ENCODE measurements around the gene C6orf132. TPM values are rescaled to one million over a fixed set of nuclear protein-coding genes. Genes with fewer than 3 reads are reported as not detected.

The C6orf132 gene
- total RNA-seq, 1 experiment from 2014 or later: 0.15 TPM

DNA sequence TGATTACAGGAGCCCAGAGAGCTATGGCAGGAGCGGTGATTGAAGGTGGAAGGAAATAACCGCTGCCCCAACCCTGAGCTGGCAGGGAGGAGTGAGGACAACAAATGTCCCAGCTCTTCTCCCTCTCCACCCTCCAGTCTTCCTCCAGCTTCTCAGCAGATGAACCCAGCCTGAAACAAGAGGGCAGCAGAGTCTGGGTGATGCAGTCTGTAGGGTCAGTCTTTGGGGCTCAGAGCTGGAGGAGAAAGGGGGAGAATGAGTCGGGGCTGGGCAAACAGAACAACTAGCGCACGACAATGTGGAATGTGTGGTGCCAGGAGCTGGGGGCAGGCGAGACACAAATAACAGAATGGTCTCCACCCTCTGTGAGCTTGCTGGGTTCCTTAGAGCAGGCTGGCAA, 26.2 kb upstream of the C6orf132 start:
- no peak overlapping the region for H3K27ac ChIP-seq (ENCODE audit: low read depth, low read length, poor library complexity, severe bottlenecking)
- intact Hi-C loops (cut with micrococcal nuclease; ENCODE audit: unreplicated experiment): loop anchor here (5.0 kb wide), 1 partner anchor 226 kb away; the partner anchor contains the start of gene CCND3
- BruUV-seq (replicated peaks): no TSS peak

GRCh38 chr6:42166444-42167141, 24.2 kb upstream of the C6orf132 start:
- DNase-seq (ENCODE audit: low spot score): peak; percentile 86
- Histone ChIP-seq H3K27me3 (replicated peaks; ENCODE audit: insufficient read depth, low read depth, low read length, poor library complexity) (no peaks in the 10 kb centered on the region), H3K9me3 (ENCODE audit: low read depth, low read length, poor library complexity, severe bottlenecking) (no peaks in the 10 kb centered on the region), H3K4me1 (ENCODE audit: insufficient read depth, low read length, poor library complexity, severe bottlenecking) (no peaks in the 10 kb centered on the region), H3K4me3 (ENCODE audit: low read depth, low read length, poor library complexity, severe bottlenecking) (no peak overlapping the region), H3K36me3 (ENCODE audit: insufficient read depth, low read length, poor library complexity, severe bottlenecking) (no peaks in the 10 kb centered on the region), H3K27ac (ENCODE audit: low read depth, low read length, poor library complexity, severe bottlenecking) (no peak overlapping the region)
- intact Hi-C loops (cut with micrococcal nuclease; ENCODE audit: unreplicated experiment): loop anchor here (1.0 to 5.0 kb wide), 3 partner anchors 91 to 386 kb away; partner anchors contain the start of genes CCND3 and PRICKLE4
- no TSS peak for BruUV-seq (replicated peaks)
- TF ChIP-seq CTCF (conservative IDR thresholded peaks at IDR 0.05; ENCODE audit: low read depth, low read length) (peak; percentile 90), EZH2 (IDR thresholded peaks at IDR 0.05; ENCODE audit: borderline replicate concordance, low read depth, low read length, poor library complexity, severe bottlenecking) (no peak)
- ChIA-PET CTCF (no interaction called here), POLR2A (ENCODE audit: low non-redundant PET) (no interaction called here)

More for the DNA sequence above, 26.2 kb upstream of the C6orf132 start:
- ChIA-PET POLR2A (ENCODE audit: low non-redundant PET) (no interaction called here), CTCF (interaction anchor here (1.0 to 1.2 kb wide), 2 partner anchors 46 to 94 kb away, joined by 3 to 5 read pairs; no protein-coding TSS in a partner anchor)
- H3K4me1 ChIP-seq (ENCODE audit: insufficient read depth, low read length, poor library complexity, severe bottlenecking): no peaks in the 10 kb centered on the region
- H3K36me3 ChIP-seq (ENCODE audit: insufficient read depth, low read length, poor library complexity, severe bottlenecking): no peaks in the 10 kb centered on the region
- no peaks in the 10 kb centered on the region for H3K9me3 ChIP-seq (ENCODE audit: low read depth, low read length, poor library complexity, severe bottlenecking)
- no peaks in the 10 kb centered on the region for H3K27me3 ChIP-seq (replicated peaks; ENCODE audit: insufficient read depth, low read depth, low read length, poor library complexity)
- DNase-seq (ENCODE audit: low spot score): no peak
- H3K4me3 ChIP-seq (ENCODE audit: low read depth, low read length, poor library complexity, severe bottlenecking): no peak overlapping the region
- TF ChIP-seq CTCF (conservative IDR thresholded peaks at IDR 0.05; ENCODE audit: low read depth, low read length) (no peak), EZH2 (IDR thresholded peaks at IDR 0.05; ENCODE audit: borderline replicate concordance, low read depth, low read length, poor library complexity, severe bottlenecking) (no peak)

GRCh38 chr6:42165016-42165415, 22.6 kb upstream of the C6orf132 start:
- no peak overlapping the region for H3K27ac ChIP-seq (ENCODE audit: low read depth, low read length, poor library complexity, severe bottlenecking)
- no peaks in the 10 kb centered on the region for H3K36me3 ChIP-seq (ENCODE audit: insufficient read depth, low read length, poor library complexity, severe bottlenecking)
- H3K4me3 ChIP-seq (ENCODE audit: low read depth, low read length, poor library complexity, severe bottlenecking): no peak overlapping the region
- no TSS peak for BruUV-seq (replicated peaks)
- POLR2A ChIA-PET (ENCODE audit: low non-redundant PET): no interaction called here
- TF ChIP-seq CTCF (conservative IDR thresholded peaks at IDR 0.05; ENCODE audit: low read depth, low read length): no peak
- TF ChIP-seq EZH2 (IDR thresholded peaks at IDR 0.05; ENCODE audit: borderline replicate concordance, low read depth, low read length, poor library complexity, severe bottlenecking): no peak
- CTCF ChIA-PET: no interaction called here
- H3K27me3 ChIP-seq (replicated peaks; ENCODE audit: insufficient read depth, low read depth, low read length, poor library complexity): no peaks in the 10 kb centered on the region
- H3K4me1 ChIP-seq (ENCODE audit: insufficient read depth, low read length, poor library complexity, severe bottlenecking): no peaks in the 10 kb centered on the region
- intact Hi-C loops (cut with micrococcal nuclease; ENCODE audit: unreplicated experiment): loop anchor here (5.0 kb wide), 1 partner anchor 223 kb away; the partner anchor contains the start of gene CCND3
- no peak for DNase-seq (ENCODE audit: low spot score)
- H3K9me3 ChIP-seq (ENCODE audit: low read depth, low read length, poor library complexity, severe bottlenecking): no peaks in the 10 kb centered on the region
